Chondrocyte (in vitro differentiated cells): ENCODE data around the gene AFAP1L2. TPM values are rescaled to one million over a fixed set of nuclear protein-coding genes. Genes with fewer than 3 reads are reported as not detected.

Experiments
- DNase-seq: peaks from one replicate; pipeline ENCODE4 v3.0.0; 2021; ENCODE audit warnings: mixed read lengths, low spot score
- H3K27ac Mint-ChIP-seq: one replicate; pipeline ENCODE4 v1.8.0; 2021; ENCODE audit warnings: mild to moderate bottlenecking, moderate library complexity, mixed read lengths; ENCODE audit not compliant: unreplicated experiment
- H3K27me3 Mint-ChIP-seq: 2 replicates; pipeline ENCODE4 v1.8.0; 2021; ENCODE audit warnings: low read depth, mixed read lengths
- H3K36me3 Mint-ChIP-seq: 2 replicates; pipeline ENCODE4 v1.8.0; 2021; ENCODE audit warnings: low read depth, mixed read lengths
- H3K4me1 Mint-ChIP-seq: 2 replicates; pipeline ENCODE4 v1.8.0; 2021; ENCODE audit warnings: low read depth, mild to moderate bottlenecking, mixed read lengths
- H3K4me3 Mint-ChIP-seq: one replicate; pipeline ENCODE4 v1.8.0; 2021; ENCODE audit warnings: mild to moderate bottlenecking, moderate library complexity, mixed read lengths; ENCODE audit not compliant: unreplicated experiment
- H3K9me3 Mint-ChIP-seq: 2 replicates; pipeline ENCODE4 v1.8.0; 2021; ENCODE audit warnings: low read depth, mixed read lengths
- total RNA-seq: library from RNA; stranded (reverse); gene quantifications from 3 replicates; pipeline ENCODE4 v1.2.1, GENCODE V29; 2021
- TF ChIP-seq, protein P1 (sequence below): fragments of 200-600 bp; sonication (generic); IDR thresholded peaks from 2 replicates; pipeline ENCODE4 v1.5.0; 2021; ENCODE audit warnings: antibody characterized with exemption, mild to moderate bottlenecking, moderate library complexity

AFAP1L2 gene
- total RNA-seq, 1 donor from 2014 or later = 2.9 TPM

DNA sequence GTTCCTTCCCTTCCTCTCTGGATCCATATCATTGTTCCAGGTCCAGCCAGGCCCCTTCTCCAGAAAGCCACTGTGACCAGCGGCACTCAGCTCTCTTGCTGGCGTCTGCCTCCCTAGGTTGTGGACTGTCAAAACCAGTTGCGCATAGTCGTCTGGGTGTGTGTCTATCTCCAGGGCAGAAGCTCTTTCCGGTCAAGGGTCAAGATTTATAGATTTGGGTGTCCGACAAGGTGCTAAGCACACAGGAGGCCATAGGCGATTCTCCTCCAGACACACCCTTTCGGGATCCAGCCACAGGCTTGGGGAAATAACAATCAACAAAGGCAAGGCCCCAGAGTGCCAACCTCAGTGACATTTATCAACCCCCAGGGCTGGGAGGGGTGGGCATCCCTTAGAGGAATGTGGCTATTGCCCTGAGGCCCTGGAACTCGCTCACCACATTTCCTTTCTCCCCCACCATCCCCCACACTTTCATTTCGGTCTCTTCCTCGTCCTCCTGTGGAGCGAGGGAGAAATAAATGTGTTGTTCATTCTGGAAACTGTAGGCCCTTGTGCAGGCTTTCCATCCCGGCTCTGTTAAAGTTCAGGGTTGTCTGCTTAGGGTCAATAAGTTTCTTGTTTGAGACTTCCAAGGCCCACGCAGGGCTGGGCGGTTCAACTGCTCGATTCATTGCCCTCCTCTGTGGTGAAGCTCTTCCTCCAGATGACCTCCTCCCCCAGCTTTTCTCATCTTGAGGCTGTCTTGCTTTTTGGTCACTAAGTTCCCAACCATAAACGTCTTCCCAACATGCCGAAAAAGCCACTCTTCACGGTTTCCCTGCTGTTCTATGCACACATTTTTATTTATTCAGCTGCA lies 57.9 kb downstream of the AFAP1L2 start:
- no peaks in the 10 kb centered on the region for H3K36me3 Mint-ChIP-seq
- peaks cover 43% of the 10 kb centered on the region for H3K4me1 Mint-ChIP-seq
- peak overlapping the region; percentile 35 for H3K27ac Mint-ChIP-seq
- peaks cover 2% of the 10 kb centered on the region for H3K27me3 Mint-ChIP-seq
- TF ChIP-seq, protein P1, sequence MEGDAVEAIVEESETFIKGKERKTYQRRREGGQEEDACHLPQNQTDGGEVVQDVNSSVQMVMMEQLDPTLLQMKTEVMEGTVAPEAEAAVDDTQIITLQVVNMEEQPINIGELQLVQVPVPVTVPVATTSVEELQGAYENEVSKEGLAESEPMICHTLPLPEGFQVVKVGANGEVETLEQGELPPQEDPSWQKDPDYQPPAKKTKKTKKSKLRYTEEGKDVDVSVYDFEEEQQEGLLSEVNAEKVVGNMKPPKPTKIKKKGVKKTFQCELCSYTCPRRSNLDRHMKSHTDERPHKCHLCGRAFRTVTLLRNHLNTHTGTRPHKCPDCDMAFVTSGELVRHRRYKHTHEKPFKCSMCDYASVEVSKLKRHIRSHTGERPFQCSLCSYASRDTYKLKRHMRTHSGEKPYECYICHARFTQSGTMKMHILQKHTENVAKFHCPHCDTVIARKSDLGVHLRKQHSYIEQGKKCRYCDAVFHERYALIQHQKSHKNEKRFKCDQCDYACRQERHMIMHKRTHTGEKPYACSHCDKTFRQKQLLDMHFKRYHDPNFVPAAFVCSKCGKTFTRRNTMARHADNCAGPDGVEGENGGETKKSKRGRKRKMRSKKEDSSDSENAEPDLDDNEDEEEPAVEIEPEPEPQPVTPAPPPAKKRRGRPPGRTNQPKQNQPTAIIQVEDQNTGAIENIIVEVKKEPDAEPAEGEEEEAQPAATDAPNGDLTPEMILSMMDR = no peak
- H3K4me3 Mint-ChIP-seq = no peak overlapping the region
- DNase-seq = no peak
- no peaks in the 10 kb centered on the region for H3K9me3 Mint-ChIP-seq

DNA sequence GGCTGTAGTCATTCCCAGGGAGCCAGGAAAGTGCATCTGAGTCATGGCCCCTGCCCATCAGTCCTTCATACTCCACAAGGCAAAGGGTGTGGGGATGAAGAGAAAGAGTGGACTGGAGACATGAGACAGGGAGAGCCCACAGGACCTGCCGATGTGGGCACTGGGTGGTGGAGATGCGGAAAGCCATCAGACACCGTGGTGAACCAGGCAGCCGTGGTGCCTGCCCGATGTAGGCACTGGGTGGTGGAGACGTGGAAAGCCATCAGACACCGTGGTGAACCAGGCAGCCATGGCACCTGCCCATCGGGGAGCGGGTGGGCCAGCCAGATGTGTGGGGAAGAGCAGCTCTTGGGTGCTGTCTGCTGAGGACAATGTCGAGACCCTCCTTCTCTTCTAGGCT lies 58.6 kb downstream of the AFAP1L2 start:
- TF ChIP-seq, protein P1 = no peak
- Mint-ChIP-seq H3K36me3 (no peaks in the 10 kb centered on the region), H3K27ac (peak overlapping the region; percentile 32), H3K27me3 (peaks cover 2% of the 10 kb centered on the region), H3K4me1 (peaks cover 43% of the 10 kb centered on the region), H3K4me3 (no peak overlapping the region), H3K9me3 (no peaks in the 10 kb centered on the region)
- DNase-seq = no peak

DNA sequence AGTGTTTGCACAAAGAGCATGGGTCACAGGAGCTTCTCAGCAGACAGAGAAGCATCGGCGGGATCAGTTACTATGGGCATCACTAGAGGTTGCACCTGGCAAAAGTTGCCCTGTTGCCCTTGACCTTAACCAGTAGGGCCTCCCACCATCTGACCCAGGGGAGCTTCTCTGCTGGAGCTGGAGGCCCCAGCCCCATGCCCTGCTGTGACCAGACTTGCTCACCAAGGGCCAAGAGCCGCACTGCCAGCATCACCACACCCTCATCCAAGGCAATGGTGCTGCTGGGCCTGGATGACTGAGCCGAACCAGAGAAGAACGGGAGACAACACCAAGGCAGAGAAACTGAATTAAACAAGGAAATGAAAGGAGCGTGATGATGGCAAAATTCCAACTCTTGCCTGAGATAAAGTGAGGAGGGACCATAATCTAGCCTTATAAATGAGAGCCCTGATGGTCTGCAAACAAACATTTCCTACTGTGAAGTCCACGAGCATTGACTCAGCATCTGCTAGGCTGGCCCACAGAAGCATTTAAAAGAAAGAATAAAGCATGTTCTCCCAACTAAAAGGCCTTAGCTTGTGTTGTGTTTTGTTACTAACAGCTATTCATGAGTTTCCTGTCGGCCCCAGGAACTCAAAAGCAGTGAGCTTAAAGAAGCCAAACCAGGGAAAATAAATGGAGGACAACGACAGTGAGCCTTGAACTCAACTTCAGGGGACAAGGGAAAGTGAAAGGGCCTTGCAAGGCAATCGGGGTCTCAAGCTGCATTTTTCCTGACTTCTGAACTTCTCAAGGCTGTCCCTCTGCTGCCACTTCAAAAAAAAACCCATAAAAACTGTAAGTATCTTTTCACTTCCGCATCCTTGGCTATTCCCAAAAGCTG lies 60.4 kb downstream of the AFAP1L2 start:
- H3K4me3 Mint-ChIP-seq = no peak overlapping the region
- H3K27ac Mint-ChIP-seq = peak overlapping the region; percentile 1
- H3K9me3 Mint-ChIP-seq = no peaks in the 10 kb centered on the region
- peaks cover 2% of the 10 kb centered on the region for H3K27me3 Mint-ChIP-seq
- peaks cover 29% of the 10 kb centered on the region for H3K4me1 Mint-ChIP-seq
- H3K36me3 Mint-ChIP-seq = no peaks in the 10 kb centered on the region
- TF ChIP-seq, protein P1 = no peak
- DNase-seq = no peak

DNA sequence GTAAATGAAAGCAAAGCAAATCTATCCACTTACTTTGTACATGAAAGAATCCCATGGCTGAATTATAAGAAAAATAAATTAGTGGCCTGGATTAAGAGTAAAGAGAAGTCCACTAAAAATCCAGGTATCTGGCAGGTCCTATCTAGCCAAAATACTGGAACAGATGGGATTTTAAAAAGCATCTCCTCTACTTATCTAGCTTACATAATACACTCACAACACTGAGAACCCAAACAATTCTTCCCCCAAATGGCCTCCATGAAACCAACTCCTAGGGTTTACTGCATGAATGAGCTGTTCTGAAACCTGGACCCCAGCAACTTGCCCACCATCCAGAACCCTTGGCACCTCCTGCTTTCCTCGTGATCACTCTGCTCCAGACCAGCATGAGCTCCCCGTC lies 61.3 kb downstream of the AFAP1L2 start:
- DNase-seq = no peak
- no peak overlapping the region for H3K27ac Mint-ChIP-seq
- peaks cover 29% of the 10 kb centered on the region for H3K4me1 Mint-ChIP-seq
- H3K9me3 Mint-ChIP-seq = no peaks in the 10 kb centered on the region
- TF ChIP-seq, protein P1 = no peak
- H3K4me3 Mint-ChIP-seq = no peak overlapping the region
- peaks cover 2% of the 10 kb centered on the region for H3K27me3 Mint-ChIP-seq
- H3K36me3 Mint-ChIP-seq = no peaks in the 10 kb centered on the region

DNA sequence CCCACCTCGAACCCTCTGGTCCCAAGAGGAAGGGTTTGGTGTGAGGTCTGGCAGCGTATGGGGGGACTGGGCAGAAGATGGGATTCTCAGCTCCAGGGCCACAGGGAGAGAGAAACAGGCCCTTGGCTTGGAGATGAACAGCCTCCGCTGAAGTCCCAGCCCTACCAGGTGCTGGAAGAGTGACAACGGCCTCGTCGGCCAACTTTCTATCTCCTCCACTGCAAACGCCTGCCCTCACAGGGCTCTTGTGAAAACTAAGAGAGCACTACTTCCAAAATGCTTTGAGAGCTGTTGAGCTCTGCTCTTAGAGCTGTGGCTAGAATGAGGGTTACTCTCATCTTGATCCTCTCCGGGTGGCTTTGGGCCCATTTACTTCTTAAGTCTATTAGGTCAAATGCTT lies 63.5 kb downstream of the AFAP1L2 start:
- H3K4me3 Mint-ChIP-seq = no peak overlapping the region
- no peaks in the 10 kb centered on the region for H3K36me3 Mint-ChIP-seq
- no peak overlapping the region for H3K27ac Mint-ChIP-seq

More for the DNA sequence above, 63.5 kb downstream of the AFAP1L2 start:
- Mint-ChIP-seq H3K27me3 (peaks cover 4% of the 10 kb centered on the region), H3K4me1 (peaks cover 13% of the 10 kb centered on the region), H3K9me3 (no peaks in the 10 kb centered on the region)
- no peak for DNase-seq
- TF ChIP-seq, protein P1 = no peak
